LNCaP clone FGC (cell line): ENCODE measurements around the gene IDUA.
"Not testable (repeated sequence)": the region's sequence is repeated elsewhere in the genome, so short reads cannot be mapped to it uniquely, and the experiment has no call there.

ENCODE experiments used
- DNase-seq: peaks from one replicate; pipeline ENCODE4 v3.0.0-alpha.2; 2011; ENCODE audit warnings: low read depth
- H3K4me3 ChIP-seq: 2 replicates; pipeline ENCODE4 v1.5.1; 2011; ENCODE audit warnings: mild to moderate bottlenecking, low read depth, low read length, control low read depth
- CTCF ChIP-seq: IDR thresholded peaks from 2 replicates; pipeline ENCODE4 v1.5.1; 2012; ENCODE audit warnings: mild to moderate bottlenecking; ENCODE audit not compliant: control insufficient read depth, insufficient read depth; ENCODE audit errors: extremely low read depth

Gene IDUA

GRCh38 chr4:1053080-1053661 lies 66.3 kb downstream of the IDUA start:
- TF ChIP-seq CTCF: no peak
- DNase-seq: peak; percentile 18
- 0 out of 2 replicates have a peak overlapping the region, but pooled peaks have one; percentile 2 for H3K4me3 ChIP-seq

- DNase-seq, H3K4me3 ChIP-seq: not testable (repeated sequence)
Measured at GRCh38 chr4:1053891-1054290, 67.0 kb downstream of the IDUA start.
